GM12892 (cell line): Measurements from ENCODE around the gene ARHGEF4.

Experiments
- POLR2A ChIP-seq: IDR thresholded peaks from 2 replicates; pipeline ENCODE4 v1.6.1; 2011; ENCODE audit warnings: low read depth, low read length, control low read depth
- POLR2AphosphoS5 ChIP-seq: IDR thresholded peaks from 2 replicates; pipeline ENCODE4 v1.6.1; 2011; ENCODE audit warnings: low read depth, low read length, control low read depth
- TAF1 ChIP-seq: IDR thresholded peaks from 2 replicates; pipeline ENCODE4 v1.6.1; 2011; ENCODE audit warnings: low read depth, mild to moderate bottlenecking, control low read depth, low read length, borderline replicate concordance

- no peak for TF ChIP-seq TAF1
- no peak for TF ChIP-seq POLR2A
- no peak for TF ChIP-seq POLR2AphosphoS5
Measured at GRCh38 chr2:131077966-131078365, 241.3 kb downstream of the ARHGEF4 start.
